BLaER1 (cell line): Measurements from ENCODE around the gene CDK5.

Experiments
- H3K27ac ChIP-seq: shearing (Covaris generic); formaldehyde crosslinking; 2 replicates; pipeline ENCODE4 v1.8.1; 2022
- H3K27me3 ChIP-seq: shearing (Covaris generic); formaldehyde crosslinking; 2 replicates; pipeline ENCODE4 v1.8.1; 2022
- H3K36me3 ChIP-seq: shearing (Covaris generic); formaldehyde crosslinking; 2 replicates; pipeline ENCODE4 v1.8.1; 2022
- H3K4me1 ChIP-seq: shearing (Covaris generic); formaldehyde crosslinking; 2 replicates; pipeline ENCODE4 v1.8.1; 2022
- H3K4me2 ChIP-seq: shearing (Covaris generic); formaldehyde crosslinking; 2 replicates; pipeline ENCODE4 v1.8.1; 2022
- H3K4me3 ChIP-seq: shearing (Covaris generic); formaldehyde crosslinking; 2 replicates; pipeline ENCODE4 v1.8.1; 2022
- H3K9ac ChIP-seq: shearing (Covaris generic); formaldehyde crosslinking; 2 replicates; pipeline ENCODE4 v1.8.1; 2022
- H3K9me3 ChIP-seq: shearing (Covaris generic); formaldehyde crosslinking; 2 replicates; pipeline ENCODE4 v1.8.1; 2022
- H4K20me1 ChIP-seq: shearing (Covaris generic); formaldehyde crosslinking; 2 replicates; pipeline ENCODE4 v1.8.1; 2022
- Cebpa-rat ChIP-seq: shearing (Covaris generic); IDR thresholded peaks from 2 replicates; pipeline ENCODE4 v1.8.1; 2022

CDK5 gene

GRCh38 chr7:151019130-151019447 lies 38.6 kb downstream of the CDK5 start:
- peak overlapping the region; percentile 57 for H3K27ac ChIP-seq
- H4K20me1 ChIP-seq, result no peaks in the 10 kb centered on the region
- H3K4me3 ChIP-seq, result peak overlapping the region; percentile 68
- peak overlapping the region; percentile 73; the same call in 1 of the 2 replicates for H3K9ac ChIP-seq
- peaks cover 4% of the 10 kb centered on the region; the same call in 1 of the 2 replicates for H3K36me3 ChIP-seq
- no peak for TF ChIP-seq Cebpa-rat
- H3K27me3 ChIP-seq, result peaks cover 14% of the 10 kb centered on the region
- H3K9me3 ChIP-seq, result no peaks in the 10 kb centered on the region
- H3K4me1 ChIP-seq, result peaks cover 76% of the 10 kb centered on the region
- H3K4me2 ChIP-seq, result peak overlapping the region; percentile 100

GRCh38 chr7:151018421-151019129 lies 39.1 kb downstream of the CDK5 start:
- Histone ChIP-seq H3K4me3 (peak overlapping the region; percentile 68), H3K27ac (peak overlapping the region; percentile 57), H4K20me1 (no peaks in the 10 kb centered on the region), H3K9me3 (no peaks in the 10 kb centered on the region), H3K4me1 (peaks cover 77% of the 10 kb centered on the region), H3K27me3 (peaks cover 14% of the 10 kb centered on the region), H3K9ac (peak overlapping the region; percentile 73), H3K4me2 (peak overlapping the region; percentile 100), H3K36me3 (peaks cover 7% of the 10 kb centered on the region; the same call in 1 of the 2 replicates)
- TF ChIP-seq Cebpa-rat, result no peak

DNA sequence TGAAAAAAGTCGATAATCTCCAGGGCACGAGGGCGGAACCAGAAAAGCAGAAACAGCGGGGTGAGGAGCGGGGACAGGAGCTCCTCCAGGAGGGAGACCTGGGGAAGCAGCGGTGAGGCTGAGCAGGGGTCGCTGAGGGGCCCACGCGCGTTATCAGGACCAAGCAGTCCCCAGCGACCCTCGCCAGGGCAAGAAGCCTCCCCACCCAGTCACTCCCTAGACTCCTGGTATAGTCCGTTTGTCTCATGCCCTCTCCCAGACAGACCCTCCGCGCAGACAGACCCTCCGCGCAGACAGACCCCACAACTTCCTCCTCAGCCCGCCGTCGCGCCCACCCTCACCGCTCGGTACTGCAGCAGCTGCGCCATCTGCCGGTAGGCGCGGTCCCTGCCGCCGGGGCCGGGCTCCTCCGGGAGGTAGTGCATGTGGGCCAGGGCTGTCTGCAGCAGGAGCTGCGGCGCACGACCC lies 39.7 kb downstream of the CDK5 start:
- Histone ChIP-seq H3K27ac (peak overlapping the region; percentile 57), H3K4me1 (peaks cover 76% of the 10 kb centered on the region), H3K9ac (peak overlapping the region; percentile 73), H3K27me3 (peaks cover 14% of the 10 kb centered on the region), H3K36me3 (peaks cover 7% of the 10 kb centered on the region; the same call in 1 of the 2 replicates), H3K4me2 (peak overlapping the region; percentile 100), H4K20me1 (no peaks in the 10 kb centered on the region), H3K4me3 (peak overlapping the region; percentile 68), H3K9me3 (no peaks in the 10 kb centered on the region)
- TF ChIP-seq Cebpa-rat, result no peak

GRCh38 chr7:151017370-151017952 lies 40.2 kb downstream of the CDK5 start:
- Histone ChIP-seq H3K9me3 (no peaks in the 10 kb centered on the region), H4K20me1 (no peaks in the 10 kb centered on the region), H3K27me3 (peaks cover 14% of the 10 kb centered on the region), H3K9ac (peak overlapping the region; percentile 73), H3K4me1 (peaks cover 78% of the 10 kb centered on the region), H3K4me2 (peak overlapping the region; percentile 100), H3K36me3 (peaks cover 7% of the 10 kb centered on the region; the same call in 1 of the 2 replicates), H3K4me3 (peak overlapping the region; percentile 68), H3K27ac (peak overlapping the region; percentile 57)
- no peak for TF ChIP-seq Cebpa-rat

DNA sequence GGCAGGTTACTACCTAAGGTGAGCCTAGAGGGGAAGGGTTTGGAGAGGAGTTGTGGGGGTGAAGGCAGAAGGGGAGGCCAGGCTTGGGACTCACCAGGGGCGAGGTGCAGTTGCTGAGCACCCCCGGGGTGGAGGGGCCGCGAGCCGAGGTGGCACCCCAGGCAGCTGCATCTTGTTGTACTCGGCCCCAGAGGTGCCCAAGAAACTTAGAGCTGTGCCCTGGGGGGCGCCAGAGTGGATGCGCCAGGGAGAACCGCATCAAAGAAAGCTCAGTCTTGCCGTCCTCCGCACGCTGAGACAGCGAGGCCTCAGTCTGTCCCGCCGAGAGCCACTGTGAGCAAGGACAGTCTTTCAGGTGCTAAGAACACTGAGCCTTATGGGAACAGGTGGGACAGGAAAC lies 40.8 kb downstream of the CDK5 start:
- peaks cover 83% of the 10 kb centered on the region for H3K4me1 ChIP-seq
- no peaks in the 10 kb centered on the region for H4K20me1 ChIP-seq
- no peak overlapping the region for H3K27ac ChIP-seq
- H3K9me3 ChIP-seq, result no peaks in the 10 kb centered on the region
- peak overlapping the region; percentile 100 for H3K4me2 ChIP-seq
- H3K4me3 ChIP-seq, result peak overlapping the region; percentile 68
- H3K36me3 ChIP-seq, result peaks cover 7% of the 10 kb centered on the region; the same call in 1 of the 2 replicates
- no peak for TF ChIP-seq Cebpa-rat
- peaks cover 14% of the 10 kb centered on the region for H3K27me3 ChIP-seq
- H3K9ac ChIP-seq, result no peak overlapping the region

DNA sequence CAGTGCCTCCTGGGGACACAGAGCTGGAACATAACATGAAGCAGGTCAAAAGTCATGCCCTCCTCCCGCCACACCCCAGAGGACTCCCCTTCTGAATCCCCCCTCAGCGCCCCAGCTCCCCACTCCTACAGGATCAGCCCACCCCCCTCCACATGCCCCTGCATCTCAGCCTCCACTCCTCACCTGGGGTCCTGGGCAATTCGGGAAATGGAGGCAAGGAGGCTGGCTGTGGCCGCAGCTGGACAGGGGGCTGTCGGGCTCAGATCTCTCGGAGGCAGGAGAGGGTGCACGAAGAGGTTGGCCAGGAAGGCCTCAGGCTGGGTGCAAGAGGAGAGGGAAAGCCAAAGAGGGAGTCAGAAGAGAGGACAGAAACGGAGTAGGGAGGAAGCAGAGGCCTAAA lies 41.2 kb downstream of the CDK5 start:
- Histone ChIP-seq H3K36me3 (peaks cover 7% of the 10 kb centered on the region; the same call in 1 of the 2 replicates), H3K27me3 (peaks cover 14% of the 10 kb centered on the region)

DNA sequence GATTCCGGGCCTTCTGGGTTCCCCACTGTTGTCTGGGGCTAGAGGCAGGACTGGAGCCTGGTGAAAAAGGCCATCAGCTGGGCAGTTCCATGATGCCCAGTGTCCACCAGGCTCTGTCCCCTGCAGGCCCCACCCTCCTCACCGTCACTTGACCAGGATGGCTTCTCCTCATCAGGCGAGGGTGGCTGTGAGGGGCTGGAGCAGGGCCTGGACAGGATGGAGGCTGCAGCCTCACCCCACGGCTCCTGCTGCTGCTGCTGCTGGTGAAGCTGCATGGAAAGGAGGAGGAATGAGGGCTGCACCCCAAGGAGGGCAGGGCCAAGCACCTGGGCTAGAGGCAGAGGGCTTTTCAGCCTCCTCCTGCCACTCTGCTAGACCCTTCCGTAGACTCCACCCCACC lies 41.7 kb downstream of the CDK5 start:
- H4K20me1 ChIP-seq, result no peaks in the 10 kb centered on the region
- no peak overlapping the region for H3K27ac ChIP-seq
- no peak overlapping the region for H3K4me3 ChIP-seq
- peaks cover 7% of the 10 kb centered on the region; the same call in 1 of the 2 replicates for H3K36me3 ChIP-seq
- no peak overlapping the region for H3K9ac ChIP-seq
- peaks cover 90% of the 10 kb centered on the region for H3K4me1 ChIP-seq
- H3K27me3 ChIP-seq, result peaks cover 14% of the 10 kb centered on the region
- H3K9me3 ChIP-seq, result no peaks in the 10 kb centered on the region
- TF ChIP-seq Cebpa-rat, result no peak
- no peak overlapping the region for H3K4me2 ChIP-seq

More for the DNA sequence above, 41.2 kb downstream of the CDK5 start:
- Histone ChIP-seq H4K20me1 (no peaks in the 10 kb centered on the region), H3K27ac (no peak overlapping the region), H3K9me3 (no peaks in the 10 kb centered on the region), H3K4me1 (peaks cover 87% of the 10 kb centered on the region), H3K9ac (no peak overlapping the region), H3K4me3 (no peak overlapping the region), H3K4me2 (peak overlapping the region; percentile 100)
- no peak for TF ChIP-seq Cebpa-rat

- H4K20me1 ChIP-seq, result no peaks in the 10 kb centered on the region
- no peak overlapping the region for H3K27ac ChIP-seq
- H3K9me3 ChIP-seq, result no peaks in the 10 kb centered on the region
- peaks cover 90% of the 10 kb centered on the region for H3K4me1 ChIP-seq
- H3K9ac ChIP-seq, result no peak overlapping the region
- peaks cover 7% of the 10 kb centered on the region; the same call in 1 of the 2 replicates for H3K36me3 ChIP-seq
- peak overlapping the region; percentile 6; the same call in 1 of the 2 replicates for H3K4me2 ChIP-seq
- TF ChIP-seq Cebpa-rat, result no peak
- H3K4me3 ChIP-seq, result no peak overlapping the region
- H3K27me3 ChIP-seq, result peaks cover 14% of the 10 kb centered on the region
Observed at GRCh38 chr7:151014950-151015349, 42.7 kb downstream of the CDK5 start.

DNA sequence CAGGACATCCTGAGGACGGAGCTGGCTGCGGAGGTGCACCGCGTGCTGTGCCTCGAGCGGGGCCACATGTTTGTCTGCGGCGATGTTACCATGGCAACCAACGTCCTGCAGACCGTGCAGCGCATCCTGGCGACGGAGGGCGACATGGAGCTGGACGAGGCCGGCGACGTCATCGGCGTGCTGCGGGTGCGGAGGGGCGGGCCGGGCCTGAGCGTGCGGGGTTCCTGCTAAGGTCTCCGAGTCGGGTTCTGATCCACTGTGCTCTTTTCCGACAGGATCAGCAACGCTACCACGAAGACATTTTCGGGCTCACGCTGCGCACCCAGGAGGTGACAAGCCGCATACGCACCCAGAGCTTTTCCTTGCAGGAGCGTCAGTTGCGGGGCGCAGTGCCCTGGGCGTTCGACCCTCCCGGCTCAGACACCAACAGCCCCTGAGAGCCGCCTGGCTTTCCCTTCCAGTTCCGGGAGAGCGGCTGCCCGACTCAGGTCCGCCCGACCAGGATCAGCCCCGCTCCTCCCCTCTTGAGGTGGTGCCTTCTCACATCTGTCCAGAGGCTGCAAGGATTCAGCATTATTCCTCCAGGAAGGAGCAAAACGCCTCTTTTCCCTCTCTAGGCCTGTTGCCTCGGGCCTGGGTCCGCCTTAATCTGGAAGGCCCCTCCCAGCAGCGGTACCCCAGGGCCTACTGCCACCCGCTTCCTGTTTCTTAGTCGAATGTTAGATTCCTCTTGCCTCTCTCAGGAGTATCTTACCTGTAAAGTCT lies 43.8 kb downstream of the CDK5 start:
- Histone ChIP-seq H3K4me2 (peak overlapping the region; percentile 59), H3K36me3 (peaks cover 7% of the 10 kb centered on the region; the same call in 1 of the 2 replicates), H3K9ac (no peak overlapping the region), H3K27ac (0 out of 2 replicates have a peak overlapping the region, but pooled peaks have one; percentile 18), H3K4me1 (peaks cover 90% of the 10 kb centered on the region), H3K9me3 (no peaks in the 10 kb centered on the region), H3K4me3 (no peak overlapping the region), H3K27me3 (peaks cover 6% of the 10 kb centered on the region), H4K20me1 (no peaks in the 10 kb centered on the region)
- TF ChIP-seq Cebpa-rat, result no peak
